HCT116 (cell line): ENCODE data around the gene GFI1. TPM values are rescaled to one million over a fixed set of nuclear protein-coding genes. Genes with fewer than 3 reads are reported as not detected.

Source experiments
- ATAC-seq: fragments of 200-7000 bp; cut with Tn5 transposase; 2 replicates; pipeline ENCODE4 v1.9.1; 2020; ENCODE audit warnings: mild to moderate bottlenecking, moderate library complexity
- BruUV-seq: library from RNA; stranded (reverse); fragments of 400-500 nt; replicated peaks from 2 replicates; lab custom pipeline; 2021; lab: Mats Ljungman, UMichigan
- CTCF ChIA-PET: fragments of 300-600 bp; sonication (Branson Sonifier 250); formaldehyde crosslinking; loops from one replicate; lab custom pipeline; 2021; ENCODE audit warnings: antibody characterized with exemption; lab: Charles Lee
- POLR2A ChIA-PET: fragments of 300-600, 350-600 bp; sonication (Branson Sonifier 250); formaldehyde crosslinking; loops from one replicate; lab custom pipeline; 2021; ENCODE audit warnings: antibody characterized with exemption; lab: Charles Lee
- RAD21 ChIA-PET, 2 experiments: fragments of 300-600 bp; sonication (Branson Sonifier 250); formaldehyde crosslinking; loops; one replicate each; lab custom pipeline; 2023; ENCODE audit warnings: low total read pairs in 2 of 2; ENCODE audit not compliant: uncharacterized antibody in 2 of 2, unreplicated experiment in 2 of 2, low non-redundant PET in 1 of 2; lab: Charles Lee
- DNase-seq: peaks from one replicate; pipeline ENCODE4 v3.0.0-alpha.2; 2010; ENCODE audit warnings: low read depth, low spot score
- H2AFZ ChIP-seq: fragments of 200-600 bp; shearing (Covaris generic), sonication (generic); 2 replicates; pipeline ENCODE4 v1.6.1; 2017; ENCODE audit warnings: low read depth, mixed run types, mixed read lengths, antibody characterized with exemption, low read length; ENCODE audit not compliant: poor library complexity, severe bottlenecking
- H3K27ac ChIP-seq: 2 replicates; pipeline ENCODE4 v1.5.1; 2012; ENCODE audit warnings: low read depth, low read length
- H3K27me3 ChIP-seq: fragments of 200-600 bp; sonication (generic); 2 replicates; pipeline ENCODE4 v1.6.1; 2016; ENCODE audit warnings: mixed run types, low read length, mixed read lengths; ENCODE audit not compliant: insufficient read depth
- H3K36me3 ChIP-seq, 2 experiments: fragments of 200-500 bp in 1 of 2; fragments of 200-600 bp in 1 of 2; sonication (Bioruptor generic) in 1 of 2; sonication (generic) in 1 of 2; 2 replicates each; pipeline versions ENCODE4 v1.5.1 to v1.6.1; 2014 to 2016; ENCODE audit warnings: low read length in 2 of 2, inconsistent platforms in 1 of 2, mixed read lengths in 1 of 2, mixed run types in 1 of 2; ENCODE audit not compliant: insufficient read depth in 2 of 2, control insufficient read depth in 1 of 2
- H3K4me1 ChIP-seq, 2 experiments: fragments of 200-600 bp in 1 of 2; sonication (generic) in 1 of 2; 2 replicates each; pipeline versions ENCODE4 v1.5.1 to v1.6.1; 2012 to 2017; ENCODE audit warnings: low read length in 2 of 2, inconsistent platforms in 1 of 2, mild to moderate bottlenecking in 1 of 2, mixed read lengths in 1 of 2, mixed run types in 1 of 2, moderate library complexity in 1 of 2; ENCODE audit not compliant: insufficient read depth in 2 of 2, control insufficient read depth in 1 of 2
- H3K4me2 ChIP-seq: fragments of 200-600 bp; sonication (generic); 2 replicates; pipeline ENCODE4 v1.6.1; 2017; ENCODE audit warnings: mixed run types, low read length, mixed read lengths
- H3K4me3 ChIP-seq, 2 experiments: fragments of 200-600 bp in 1 of 2; sonication (generic) in 1 of 2; replicated peaks in 1 of 2; 2 replicates each; pipeline ENCODE4 v1.5.1; 2011 to 2016; ENCODE audit warnings: low read length in 2 of 2, control low read depth in 1 of 2, low read depth in 1 of 2, mild to moderate bottlenecking in 1 of 2, mixed read lengths in 1 of 2, mixed run types in 1 of 2
- H3K79me2 ChIP-seq: fragments of 200-600 bp; sonication (generic); 2 replicates; pipeline ENCODE4 v1.6.1; 2017; ENCODE audit warnings: mild to moderate bottlenecking, mixed run types, low read length, moderate library complexity, mixed read lengths; ENCODE audit not compliant: insufficient read depth
- H3K9ac ChIP-seq: fragments of 200-600 bp; sonication (generic); 2 replicates; pipeline ENCODE4 v1.6.1; 2016; ENCODE audit warnings: low read length, mixed read lengths
- H3K9me2 ChIP-seq: fragments of 200-600 bp; sonication (generic), shearing (Covaris generic); 2 replicates; pipeline ENCODE4 v1.6.1; 2017; ENCODE audit warnings: mixed run types, mild to moderate bottlenecking, moderate library complexity; ENCODE audit not compliant: insufficient read depth
- H3K9me3 ChIP-seq, 2 experiments: fragments of 200-500 bp in 1 of 2; fragments of 200-600 bp in 1 of 2; sonication (Bioruptor generic) in 1 of 2; sonication (generic) in 1 of 2; 2 replicates each; pipeline ENCODE4 v1.6.1; 2014 to 2017; ENCODE audit warnings: low read length in 2 of 2, mixed read lengths in 2 of 2, inconsistent platforms in 1 of 2, low read depth in 1 of 2, mild to moderate bottlenecking in 1 of 2, mixed run types in 1 of 2, moderate library complexity in 1 of 2; ENCODE audit not compliant: control insufficient read depth in 1 of 2, insufficient read depth in 1 of 2
- H4K20me1 ChIP-seq: fragments of 200-600 bp; sonication (generic), shearing (Covaris generic); 2 replicates; pipeline ENCODE4 v1.6.1; 2017; ENCODE audit warnings: mixed run types, mild to moderate bottlenecking, moderate library complexity; ENCODE audit not compliant: insufficient read depth
- CEBPB ChIP-seq: IDR thresholded peaks from 2 replicates; pipeline ENCODE4 v1.6.1; 2012; ENCODE audit warnings: low read depth
- EGR1 ChIP-seq: IDR thresholded peaks from 2 replicates; pipeline ENCODE4 v1.6.1; 2012; ENCODE audit warnings: low read depth
- ELF1 ChIP-seq: IDR thresholded peaks from 2 replicates; pipeline ENCODE4 v1.6.1; 2012; ENCODE audit warnings: low read depth, borderline replicate concordance
- EZH2 ChIP-seq: fragments of 200-600 bp; sonication (generic); IDR thresholded peaks from 2 replicates; pipeline ENCODE4 v1.6.1; 2017; ENCODE audit warnings: antibody characterized with exemption, mixed run types
- EZH2phosphoT487 ChIP-seq: fragments of 200-600 bp; IDR thresholded peaks from 2 replicates; pipeline ENCODE4 v1.6.1; 2018; ENCODE audit warnings: antibody characterized with exemption, borderline replicate concordance
- FOSL1 ChIP-seq: IDR thresholded peaks from 2 replicates; pipeline ENCODE4 v1.6.1; 2012; ENCODE audit warnings: low read depth
- POLR2A ChIP-seq: IDR thresholded peaks from 2 replicates; pipeline ENCODE4 v1.7.0; 2011; ENCODE audit warnings: borderline replicate concordance; ENCODE audit not compliant: insufficient read depth, insufficient read length; ENCODE audit errors: extremely low read depth
- POLR2AphosphoS5 ChIP-seq: IDR thresholded peaks from 2 replicates; pipeline ENCODE4 v1.6.1; 2011; ENCODE audit warnings: mild to moderate bottlenecking, low read depth, low read length, moderate library complexity
- RAD21 ChIP-seq: IDR thresholded peaks from 2 replicates; pipeline ENCODE4 v1.6.1; 2012; ENCODE audit warnings: low read depth, mild to moderate bottlenecking
- SP1 ChIP-seq: IDR thresholded peaks from 2 replicates; pipeline ENCODE4 v1.6.1; 2012; ENCODE audit warnings: low read depth
- SRF ChIP-seq: IDR thresholded peaks from 2 replicates; pipeline ENCODE4 v1.6.1; 2012; ENCODE audit warnings: low read depth
- YY1 ChIP-seq: IDR thresholded peaks from 2 replicates; pipeline ENCODE4 v1.6.1; 2011; ENCODE audit warnings: low read length, low read depth, moderate library complexity, mild to moderate bottlenecking; ENCODE audit not compliant: insufficient replicate concordance; ENCODE audit errors: extremely low read depth
- ZFX ChIP-seq: fragments of 450-650 bp; IDR thresholded peaks from 2 replicates; pipeline ENCODE4 v1.6.1; 2017
- ZNF274 ChIP-seq: fragments of 200-500 bp; sonication (Bioruptor generic); IDR thresholded peaks from 2 replicates; pipeline ENCODE4 v1.6.1; 2014; ENCODE audit warnings: mild to moderate bottlenecking, low read depth, low read length, inconsistent platforms
- intact Hi-C: fragments of 100-400 bp; cut with micrococcal nuclease; formaldehyde crosslinking; loops from 2 replicates; pipeline ENCODE4 v1.10.0; 2022
- total RNA-seq: library from RNA; stranded (reverse); gene quantifications from one replicate; pipeline ENCODE4 v1.2.1, GENCODE V29; 2021; ENCODE audit not compliant: unreplicated experiment
- TF ChIP-seq, protein P1 (sequence below): IDR thresholded peaks from 2 replicates; pipeline ENCODE4 v1.6.1; 2012
- TF ChIP-seq, protein P2 (sequence below), 3 experiments: fragments of 200-600 bp in 1 of 3; sonication (generic) in 1 of 3; IDR thresholded peaks in 2 of 3; conservative IDR thresholded peaks in 1 of 3; 2 replicates each; pipeline ENCODE4 v1.5.1; 2012 to 2017; ENCODE audit warnings: low read depth in 2 of 3, low read length in 2 of 3, antibody characterized with exemption in 1 of 3, borderline replicate concordance in 1 of 3, control low read depth in 1 of 3, mild to moderate bottlenecking in 1 of 3, mixed read lengths in 1 of 3, mixed run types in 1 of 3, moderate library complexity in 1 of 3; ENCODE audit not compliant: insufficient read depth in 1 of 3
- TF ChIP-seq, protein P3 (sequence below): IDR thresholded peaks from 2 replicates; pipeline ENCODE4 v1.6.1; 2012

The GFI1 gene
- total RNA-seq, 1 experiment from 2014 or later, result 8.1 TPM

DNA sequence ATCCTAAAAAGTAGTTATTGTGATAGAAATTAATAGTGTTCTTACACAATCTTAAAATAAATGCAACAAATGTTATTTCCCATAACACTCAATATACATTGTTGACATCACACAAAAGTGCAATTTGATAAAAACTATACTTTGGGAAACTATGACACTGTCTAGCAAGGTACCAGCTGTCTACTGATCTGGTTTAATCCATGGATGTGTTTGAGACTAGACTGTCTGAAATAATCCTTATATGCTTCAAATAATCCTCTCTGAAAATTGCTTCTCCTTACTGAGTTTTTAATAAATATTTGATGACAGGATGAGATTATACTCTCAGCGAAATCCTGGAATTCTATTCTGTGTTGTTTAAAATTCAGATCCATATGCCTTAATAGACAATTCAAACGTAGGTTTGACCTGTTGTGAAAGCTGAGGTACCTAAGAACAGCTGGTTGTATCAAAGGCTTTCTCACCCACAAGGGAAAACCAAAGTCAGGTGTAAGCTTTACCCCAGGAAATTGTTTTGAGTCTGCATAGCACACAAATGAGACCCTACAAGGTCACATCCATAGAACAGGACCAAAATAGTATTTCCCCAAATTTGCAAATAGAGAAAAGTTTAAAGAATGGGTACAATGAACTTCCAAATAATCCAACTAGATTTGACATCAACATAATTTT, 8.8 kb upstream of the GFI1 start:
- Histone ChIP-seq H3K4me1 (no peaks in the 10 kb centered on the region), H3K27ac (no peak overlapping the region), H3K9me3 (no peaks in the 10 kb centered on the region), H3K4me2 (no peak overlapping the region), H3K27me3 (no peaks in the 10 kb centered on the region), H3K4me3 (no peak overlapping the region), H3K79me2 (no peaks in the 10 kb centered on the region), H3K9ac (no peak overlapping the region), H2AFZ (no peak overlapping the region), H3K9me2 (no peaks in the 10 kb centered on the region), H4K20me1 (no peaks in the 10 kb centered on the region), H3K36me3 (no peaks in the 10 kb centered on the region)
- RAD21 ChIA-PET, result no interaction called here
- BruUV-seq, result no TSS peak
- ATAC-seq (no peak), DNase-seq (no peak)
- POLR2A ChIA-PET, result no interaction called here
- intact Hi-C loops, result no loop called here
- CTCF ChIA-PET, result no interaction called here
- no peak for TF ChIP-seq EZH2phosphoT487

DNA sequence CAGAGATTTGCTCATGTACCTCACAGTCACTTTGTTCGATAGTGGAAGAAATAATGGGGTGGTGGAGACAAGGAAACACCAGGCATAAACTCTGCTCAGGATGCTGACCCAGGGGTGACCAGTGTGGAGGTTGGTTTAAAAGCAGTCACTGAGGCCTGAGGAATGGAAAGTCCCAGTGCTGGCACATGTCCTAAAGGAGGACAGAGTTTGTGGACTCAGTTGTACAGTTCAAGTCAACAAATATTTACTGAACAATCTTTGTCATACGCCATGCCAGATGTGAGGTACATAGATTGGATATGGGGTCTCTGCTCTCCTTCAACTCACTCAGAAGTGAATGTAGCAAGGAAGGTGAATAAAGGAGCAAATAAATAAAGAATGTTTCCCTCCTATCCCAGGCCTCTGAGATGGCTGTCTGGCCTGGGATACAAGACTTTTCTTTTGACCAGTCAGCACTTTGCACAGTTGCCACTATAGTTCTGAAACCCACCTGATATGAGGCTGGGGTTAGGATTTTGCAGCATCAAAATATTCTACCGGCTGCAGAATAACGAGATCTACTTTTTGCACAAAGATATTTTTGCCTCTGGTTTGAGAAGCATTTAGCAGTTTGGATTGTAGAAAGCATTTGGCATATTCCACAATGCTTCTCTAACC, 7.9 kb upstream of the GFI1 start:
- Histone ChIP-seq H3K79me2 (no peaks in the 10 kb centered on the region), H3K27ac (no peak overlapping the region), H3K4me2 (no peak overlapping the region), H3K9me2 (no peaks in the 10 kb centered on the region), H4K20me1 (no peaks in the 10 kb centered on the region), H3K27me3 (no peaks in the 10 kb centered on the region), H3K4me3 (no peak overlapping the region), H3K9me3 (no peaks in the 10 kb centered on the region), H3K4me1 (no peaks in the 10 kb centered on the region), H3K9ac (no peak overlapping the region), H2AFZ (no peak overlapping the region), H3K36me3 (no peaks in the 10 kb centered on the region)
- ChIA-PET RAD21 (no interaction called here), POLR2A (no interaction called here), CTCF (no interaction called here)
- intact Hi-C loops, result no loop called here
- DNase-seq, result no peak
- BruUV-seq, result no TSS peak
- no peak for TF ChIP-seq ZNF274
- no peak for TF ChIP-seq EZH2
- TF ChIP-seq POLR2AphosphoS5, result no peak
- no peak for TF ChIP-seq EGR1
- TF ChIP-seq ELF1, result no peak
- TF ChIP-seq ZFX, result no peak
- TF ChIP-seq YY1, result no peak
- no peak for TF ChIP-seq RAD21
- TF ChIP-seq, protein P1, sequence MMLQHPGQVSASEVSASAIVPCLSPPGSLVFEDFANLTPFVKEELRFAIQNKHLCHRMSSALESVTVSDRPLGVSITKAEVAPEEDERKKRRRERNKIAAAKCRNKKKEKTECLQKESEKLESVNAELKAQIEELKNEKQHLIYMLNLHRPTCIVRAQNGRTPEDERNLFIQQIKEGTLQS, result no peak
- TF ChIP-seq, protein P2, sequence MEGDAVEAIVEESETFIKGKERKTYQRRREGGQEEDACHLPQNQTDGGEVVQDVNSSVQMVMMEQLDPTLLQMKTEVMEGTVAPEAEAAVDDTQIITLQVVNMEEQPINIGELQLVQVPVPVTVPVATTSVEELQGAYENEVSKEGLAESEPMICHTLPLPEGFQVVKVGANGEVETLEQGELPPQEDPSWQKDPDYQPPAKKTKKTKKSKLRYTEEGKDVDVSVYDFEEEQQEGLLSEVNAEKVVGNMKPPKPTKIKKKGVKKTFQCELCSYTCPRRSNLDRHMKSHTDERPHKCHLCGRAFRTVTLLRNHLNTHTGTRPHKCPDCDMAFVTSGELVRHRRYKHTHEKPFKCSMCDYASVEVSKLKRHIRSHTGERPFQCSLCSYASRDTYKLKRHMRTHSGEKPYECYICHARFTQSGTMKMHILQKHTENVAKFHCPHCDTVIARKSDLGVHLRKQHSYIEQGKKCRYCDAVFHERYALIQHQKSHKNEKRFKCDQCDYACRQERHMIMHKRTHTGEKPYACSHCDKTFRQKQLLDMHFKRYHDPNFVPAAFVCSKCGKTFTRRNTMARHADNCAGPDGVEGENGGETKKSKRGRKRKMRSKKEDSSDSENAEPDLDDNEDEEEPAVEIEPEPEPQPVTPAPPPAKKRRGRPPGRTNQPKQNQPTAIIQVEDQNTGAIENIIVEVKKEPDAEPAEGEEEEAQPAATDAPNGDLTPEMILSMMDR (IDR thresholded peaks at IDR 0.05 in 2 of 3, conservative IDR thresholded peaks at IDR 0.05 in 1 of 3; ENCODE audit: borderline replicate concordance in 1 of 3, insufficient read depth in 1 of 3, low read depth in 2 of 3, low read length in 2 of 3), result no peak
- TF ChIP-seq FOSL1, result no peak
- TF ChIP-seq, protein P3, sequence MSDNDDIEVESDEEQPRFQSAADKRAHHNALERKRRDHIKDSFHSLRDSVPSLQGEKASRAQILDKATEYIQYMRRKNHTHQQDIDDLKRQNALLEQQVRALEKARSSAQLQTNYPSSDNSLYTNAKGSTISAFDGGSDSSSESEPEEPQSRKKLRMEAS, result no peak
- TF ChIP-seq SP1, result no peak
- TF ChIP-seq CEBPB, result no peak
- no peak for TF ChIP-seq POLR2A
- no peak for TF ChIP-seq SRF
- ATAC-seq, result no peak
